ENCODE results near the gene PCSK5. TPM values are rescaled to one million over a fixed set of nuclear protein-coding genes. Genes with fewer than 3 reads are reported as not detected.
"Not testable (repeated sequence)": the region's sequence is repeated elsewhere in the genome, so short reads cannot be mapped to it uniquely, and the experiment has no call there.

The PCSK5 gene
- total and polyA plus RNA-seq, 10 donors = 0.28 to 8.1 (median 5.5) TPM

DNA sequence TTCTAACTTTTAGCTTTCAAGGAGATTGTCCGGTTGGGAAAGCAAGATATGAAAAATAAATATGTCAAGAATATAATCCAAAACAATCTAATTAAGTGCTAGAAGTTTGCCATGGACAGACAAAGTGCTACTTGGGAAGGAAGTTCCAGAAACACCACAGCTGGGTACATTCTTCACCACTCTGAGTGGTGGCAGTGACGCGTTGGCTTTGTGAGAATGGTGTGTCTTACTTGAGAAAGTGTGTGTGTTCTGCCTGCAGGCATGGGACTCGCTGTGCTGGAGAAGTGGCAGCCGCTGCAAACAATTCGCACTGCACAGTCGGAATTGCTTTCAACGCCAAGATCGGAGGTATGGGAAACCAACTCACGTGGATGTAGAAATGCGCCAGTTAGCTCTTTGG lies 177.2 kb downstream of the PCSK5 start:
- Histone ChIP-seq H3K27me3 (replicated peaks in 1 of 7) (no peaks in the 10 kb centered on the region), H3K27ac (no peak overlapping the region), H3K4me3 (no peak overlapping the region), H3K36me3 (peaks cover 0 to 5% (median 0%) of the 10 kb centered on the region in 6 donors), H3K4me1 (no peaks in the 10 kb centered on the region), H3K9me3 (no peaks in the 10 kb centered on the region)
- intact Hi-C loops (cut with DNase I; ENCODE audit: low total_unique reads) = no loop called here
- no peak for TF ChIP-seq POLR2AphosphoS5 (IDR thresholded peaks at IDR 0.05)
- no peak for TF ChIP-seq POLR2A (IDR thresholded peaks at IDR 0.05)
- TF ChIP-seq, protein P1, sequence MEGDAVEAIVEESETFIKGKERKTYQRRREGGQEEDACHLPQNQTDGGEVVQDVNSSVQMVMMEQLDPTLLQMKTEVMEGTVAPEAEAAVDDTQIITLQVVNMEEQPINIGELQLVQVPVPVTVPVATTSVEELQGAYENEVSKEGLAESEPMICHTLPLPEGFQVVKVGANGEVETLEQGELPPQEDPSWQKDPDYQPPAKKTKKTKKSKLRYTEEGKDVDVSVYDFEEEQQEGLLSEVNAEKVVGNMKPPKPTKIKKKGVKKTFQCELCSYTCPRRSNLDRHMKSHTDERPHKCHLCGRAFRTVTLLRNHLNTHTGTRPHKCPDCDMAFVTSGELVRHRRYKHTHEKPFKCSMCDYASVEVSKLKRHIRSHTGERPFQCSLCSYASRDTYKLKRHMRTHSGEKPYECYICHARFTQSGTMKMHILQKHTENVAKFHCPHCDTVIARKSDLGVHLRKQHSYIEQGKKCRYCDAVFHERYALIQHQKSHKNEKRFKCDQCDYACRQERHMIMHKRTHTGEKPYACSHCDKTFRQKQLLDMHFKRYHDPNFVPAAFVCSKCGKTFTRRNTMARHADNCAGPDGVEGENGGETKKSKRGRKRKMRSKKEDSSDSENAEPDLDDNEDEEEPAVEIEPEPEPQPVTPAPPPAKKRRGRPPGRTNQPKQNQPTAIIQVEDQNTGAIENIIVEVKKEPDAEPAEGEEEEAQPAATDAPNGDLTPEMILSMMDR (IDR thresholded peaks at IDR 0.05 in 8 of 11, conservative IDR thresholded peaks at IDR 0.05 in 3 of 11) = no peak
- DNase-seq = no peak
- 91 to 97% (median 95%) methylated on average over 11 of the region's 11 CpGs for WGBS, 5 donors

DNA sequence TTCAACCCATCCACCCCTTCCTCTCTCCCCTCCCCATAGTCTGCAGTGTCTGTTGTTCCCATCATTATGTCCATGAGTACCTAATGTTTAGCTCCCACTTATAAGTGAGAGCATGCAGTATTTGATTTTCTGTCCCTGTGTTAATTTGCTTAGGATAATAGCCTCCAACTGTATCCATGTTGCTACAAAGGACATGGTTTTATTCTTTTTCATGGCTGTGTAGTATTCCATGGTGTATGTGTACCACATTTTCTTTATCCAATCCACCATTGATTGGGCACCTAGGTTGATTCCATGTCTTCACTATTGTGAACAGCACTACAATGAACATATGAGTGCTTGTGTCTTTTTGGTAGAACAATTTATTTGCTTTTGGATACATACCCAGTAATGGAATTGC lies 187.1 kb downstream of the PCSK5 start:
- TF ChIP-seq POLR2AphosphoS5 (IDR thresholded peaks at IDR 0.05) = no peak
- TF ChIP-seq, protein P1 (IDR thresholded peaks at IDR 0.05 in 8 of 11, conservative IDR thresholded peaks at IDR 0.05 in 3 of 11) = no peak
- no peak for TF ChIP-seq POLR2A (IDR thresholded peaks at IDR 0.05)
- H3K4me1 ChIP-seq = no peaks in the 10 kb centered on the region
- intact Hi-C loops (cut with DNase I; ENCODE audit: low total_unique reads) = no loop called here

DNA sequence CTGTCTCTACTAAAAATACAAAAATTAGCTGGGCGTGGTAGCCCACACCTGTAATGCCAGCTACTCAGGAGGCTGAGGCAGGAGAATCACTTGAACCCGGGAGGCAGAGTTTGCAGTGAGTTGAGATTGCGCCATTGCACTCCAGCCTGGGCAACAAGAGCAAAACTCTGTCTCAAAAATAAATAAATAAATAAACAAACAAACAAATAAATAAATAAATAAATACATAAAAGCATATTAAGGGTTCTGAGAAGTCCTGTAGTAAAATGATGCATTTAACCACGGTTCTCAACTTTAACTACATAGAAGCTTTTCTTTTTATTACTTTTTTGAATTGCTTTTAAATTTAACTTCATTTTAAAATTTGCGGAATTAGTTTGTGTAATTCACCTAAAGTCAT lies 190.8 kb downstream of the PCSK5 start:
- H3K27me3 ChIP-seq (replicated peaks in 1 of 7) = not testable (repeated sequence)

More for the DNA sequence above, 187.1 kb downstream of the PCSK5 start:
- no peaks in the 10 kb centered on the region for H3K36me3 ChIP-seq
- no peaks in the 10 kb centered on the region for H3K27me3 ChIP-seq (replicated peaks in 1 of 7)
- no peak overlapping the region for H3K4me3 ChIP-seq
- H3K9me3 ChIP-seq = peaks cover 0 to 17% (median 13%) of the 10 kb centered on the region in 8 donors
- DNase-seq = no peak
- no peak overlapping the region for H3K27ac ChIP-seq

DNA sequence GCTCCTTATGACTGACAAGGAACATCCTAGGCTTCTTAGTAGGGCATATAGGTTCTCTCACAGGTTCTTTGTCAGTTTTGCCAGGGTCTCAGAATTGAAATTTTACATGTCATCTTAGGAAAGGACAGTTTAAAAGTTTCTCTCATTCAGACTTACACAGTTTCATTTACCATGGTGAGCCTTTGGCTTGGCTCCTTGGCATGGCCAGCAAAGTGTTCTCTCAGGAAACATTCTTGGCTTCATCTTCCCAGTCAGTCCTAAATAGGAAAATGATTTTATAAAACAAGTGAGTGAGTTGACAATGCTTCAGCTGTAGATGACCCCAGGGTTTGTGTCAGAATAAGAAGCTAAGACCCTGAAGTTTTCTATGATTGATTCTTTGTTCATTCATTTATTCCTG lies 191.6 kb downstream of the PCSK5 start:
- Histone ChIP-seq H3K9me3 (peaks cover 0 to 17% (median 13%) of the 10 kb centered on the region in 8 donors), H3K36me3 (no peaks in the 10 kb centered on the region), H3K4me1 (no peaks in the 10 kb centered on the region), H3K27ac (no peak overlapping the region), H3K4me3 (no peak overlapping the region), H3K27me3 (replicated peaks in 1 of 7) (no peaks in the 10 kb centered on the region)
- DNase-seq = no peak
- intact Hi-C loops (cut with DNase I; ENCODE audit: low total_unique reads) = no loop called here
- TF ChIP-seq, protein P1 (IDR thresholded peaks at IDR 0.05 in 8 of 11, conservative IDR thresholded peaks at IDR 0.05 in 3 of 11) = no peak
- TF ChIP-seq POLR2AphosphoS5 (IDR thresholded peaks at IDR 0.05) (no peak), POLR2A (IDR thresholded peaks at IDR 0.05) (no peak)

More for the DNA sequence above, 190.8 kb downstream of the PCSK5 start:
- WGBS, 5 donors = 86 to 95% (median 90%) methylated on average over 5 of the region's 5 CpGs
- DNase-seq; H3K27ac ChIP-seq; H3K4me3 ChIP-seq; H3K4me1 ChIP-seq; intact Hi-C loops (cut with DNase I; ENCODE audit: low total_unique reads); H3K36me3 ChIP-seq: not testable (repeated sequence)
- H3K9me3 ChIP-seq = peaks cover 0 to 17% (median 13%) of the 10 kb centered on the region in 8 donors

DNA sequence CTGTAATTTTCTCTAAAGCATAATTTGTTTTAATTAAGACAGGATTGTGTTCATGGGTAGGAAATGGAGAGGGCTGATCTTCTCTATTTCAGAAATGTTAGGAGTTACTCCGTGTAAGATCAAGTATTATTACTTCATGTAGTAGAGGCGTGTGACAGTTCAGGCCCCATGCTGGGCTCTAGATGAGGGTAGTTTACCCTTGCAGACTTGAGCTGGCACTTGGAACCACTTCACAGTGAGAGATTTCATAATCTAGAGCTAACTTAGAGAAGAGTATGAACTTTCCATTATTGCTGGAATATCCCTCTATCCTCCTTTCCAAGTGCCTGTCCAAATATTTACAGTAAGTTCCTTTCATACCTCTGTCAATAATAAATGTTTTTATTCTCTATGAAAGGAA lies 195.1 kb downstream of the PCSK5 start:
- WGBS, 5 donors = 81 to 95% (median 84%) methylated on average over 2 of the region's 2 CpGs
- no peaks in the 10 kb centered on the region for H3K4me1 ChIP-seq
- H3K27ac ChIP-seq = no peak overlapping the region
- TF ChIP-seq POLR2A (IDR thresholded peaks at IDR 0.05) = no peak
- TF ChIP-seq POLR2AphosphoS5 (IDR thresholded peaks at IDR 0.05) = no peak
- TF ChIP-seq, protein P1 (IDR thresholded peaks at IDR 0.05 in 8 of 11, conservative IDR thresholded peaks at IDR 0.05 in 3 of 11) = no peak
- intact Hi-C loops (cut with DNase I; ENCODE audit: low total_unique reads) = no loop called here
- H3K27me3 ChIP-seq (replicated peaks in 1 of 7) = no peaks in the 10 kb centered on the region
- no peaks in the 10 kb centered on the region for H3K9me3 ChIP-seq
- DNase-seq = no peak
- no peak overlapping the region for H3K4me3 ChIP-seq
- H3K36me3 ChIP-seq = no peaks in the 10 kb centered on the region
